Measurements from ENCODE around the gene CYFIP1. TPM values are rescaled to one million over a fixed set of nuclear protein-coding genes. Genes with fewer than 3 reads are reported as not detected.
A peak's percentile ranks its signal among the peaks of the same experiment; 100 is the strongest.
"Not testable (repeated sequence)": the region's sequence is repeated elsewhere in the genome, so short reads cannot be mapped to it uniquely, and the experiment has no call there.

The CYFIP1 gene
- polyA plus RNA-seq, 2 of the 4 experiments (the other 2 are of a cell fraction) = 68.2 to 69.4 TPM

- H3K27ac ChIP-seq = no peak overlapping the region
- ChIA-PET POLR2A (no interaction called here), CTCF (interaction anchor here (0.6 to 1.8 kb wide), 3 partner anchors 8 to 21 kb away, joined by 3 to 4 read pairs (median 4); no protein-coding TSS in a partner anchor)
- TF ChIP-seq POLR2AphosphoS2 (conservative IDR thresholded peaks at IDR 0.05; ENCODE audit: low read length) (no peak), CEBPB (IDR thresholded peaks at IDR 0.05) (no peak), HES2 (IDR thresholded peaks at IDR 0.05) (no peak), KDM5A (IDR thresholded peaks at IDR 0.05) (no peak), CHD4 (IDR thresholded peaks at IDR 0.05; ENCODE audit: borderline replicate concordance) (no peak), MAFK (IDR thresholded peaks at IDR 0.05; ENCODE audit: partially characterized antibody) (no peak), EHMT2 (IDR thresholded peaks at IDR 0.05; ENCODE audit: low read depth) (no peak), CBX2 (IDR thresholded peaks at IDR 0.05; ENCODE audit: borderline replicate concordance, low read depth) (no peak), CHD2 (IDR thresholded peaks at IDR 0.05; ENCODE audit: low read length, partially characterized antibody) (no peak), NFE2L2 (conservative IDR thresholded peaks at IDR 0.05; ENCODE audit: low read length) (no peak), JUN (IDR thresholded peaks at IDR 0.05) (no peak), RARB (CRISPR knock-in tag; IDR thresholded peaks at IDR 0.05) (no peak), FOXS1 (CRISPR knock-in tag; IDR thresholded peaks at IDR 0.05) (no peak), HOXA7 (CRISPR knock-in tag; IDR thresholded peaks at IDR 0.05) (no peak)
- TF ChIP-seq, protein P1, sequence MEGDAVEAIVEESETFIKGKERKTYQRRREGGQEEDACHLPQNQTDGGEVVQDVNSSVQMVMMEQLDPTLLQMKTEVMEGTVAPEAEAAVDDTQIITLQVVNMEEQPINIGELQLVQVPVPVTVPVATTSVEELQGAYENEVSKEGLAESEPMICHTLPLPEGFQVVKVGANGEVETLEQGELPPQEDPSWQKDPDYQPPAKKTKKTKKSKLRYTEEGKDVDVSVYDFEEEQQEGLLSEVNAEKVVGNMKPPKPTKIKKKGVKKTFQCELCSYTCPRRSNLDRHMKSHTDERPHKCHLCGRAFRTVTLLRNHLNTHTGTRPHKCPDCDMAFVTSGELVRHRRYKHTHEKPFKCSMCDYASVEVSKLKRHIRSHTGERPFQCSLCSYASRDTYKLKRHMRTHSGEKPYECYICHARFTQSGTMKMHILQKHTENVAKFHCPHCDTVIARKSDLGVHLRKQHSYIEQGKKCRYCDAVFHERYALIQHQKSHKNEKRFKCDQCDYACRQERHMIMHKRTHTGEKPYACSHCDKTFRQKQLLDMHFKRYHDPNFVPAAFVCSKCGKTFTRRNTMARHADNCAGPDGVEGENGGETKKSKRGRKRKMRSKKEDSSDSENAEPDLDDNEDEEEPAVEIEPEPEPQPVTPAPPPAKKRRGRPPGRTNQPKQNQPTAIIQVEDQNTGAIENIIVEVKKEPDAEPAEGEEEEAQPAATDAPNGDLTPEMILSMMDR (IDR thresholded peaks at IDR 0.05) = no peak
- TF ChIP-seq, protein P2, sequence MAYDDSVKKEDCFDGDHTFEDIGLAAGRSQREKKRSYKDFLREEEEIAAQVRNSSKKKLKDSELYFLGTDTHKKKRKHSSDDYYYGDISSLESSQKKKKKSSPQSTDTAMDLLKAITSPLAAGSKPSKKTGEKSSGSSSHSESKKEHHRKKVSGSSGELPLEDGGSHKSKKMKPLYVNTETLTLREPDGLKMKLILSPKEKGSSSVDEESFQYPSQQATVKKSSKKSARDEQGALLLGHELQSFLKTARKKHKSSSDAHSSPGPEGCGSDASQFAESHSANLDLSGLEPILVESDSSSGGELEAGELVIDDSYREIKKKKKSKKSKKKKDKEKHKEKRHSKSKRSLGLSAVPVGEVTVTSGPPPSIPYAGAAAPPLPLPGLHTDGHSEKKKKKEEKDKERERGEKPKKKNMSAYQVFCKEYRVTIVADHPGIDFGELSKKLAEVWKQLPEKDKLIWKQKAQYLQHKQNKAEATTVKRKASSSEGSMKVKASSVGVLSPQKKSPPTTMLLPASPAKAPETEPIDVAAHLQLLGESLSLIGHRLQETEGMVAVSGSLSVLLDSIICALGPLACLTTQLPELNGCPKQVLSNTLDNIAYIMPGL (CRISPR knock-in tag; IDR thresholded peaks at IDR 0.05; ENCODE audit: borderline replicate concordance) = no peak
- TF ChIP-seq, protein P3, sequence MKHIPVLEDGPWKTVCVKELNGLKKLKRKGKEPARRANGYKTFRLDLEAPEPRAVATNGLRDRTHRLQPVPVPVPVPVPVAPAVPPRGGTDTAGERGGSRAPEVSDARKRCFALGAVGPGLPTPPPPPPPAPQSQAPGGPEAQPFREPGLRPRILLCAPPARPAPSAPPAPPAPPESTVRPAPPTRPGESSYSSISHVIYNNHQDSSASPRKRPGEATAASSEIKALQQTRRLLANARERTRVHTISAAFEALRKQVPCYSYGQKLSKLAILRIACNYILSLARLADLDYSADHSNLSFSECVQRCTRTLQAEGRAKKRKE (CRISPR knock-in tag; IDR thresholded peaks at IDR 0.05; ENCODE audit: low read depth) = no peak
- ATAC-seq = peak in 1 of 2 experiments; percentile 32; a peak in 2 of 6 replicates
- 84% methylated on average over 3 of the region's 3 CpGs for WGBS (ENCODE audit: missing lambda C conversion rate)
- H3K9me3 ChIP-seq = no peaks in the 10 kb centered on the region
- no peak overlapping the region for H3K4me2 ChIP-seq
- no peak for FAIRE-seq
- no peak for DNase-seq (ENCODE audit: low read depth in 1 of 2, low spot score in 1 of 2)
- no peaks in the 10 kb centered on the region for H3K4me1 ChIP-seq
- no peak overlapping the region for H3K4me3 ChIP-seq
Observed at GRCh38 chr15:23014394-23015000, 34.3 kb upstream of the CYFIP1 start.

- Histone ChIP-seq H3K27ac (no peak overlapping the region), H3K4me2 (no peak overlapping the region), H3K9me3 (no peaks in the 10 kb centered on the region), H3K4me1 (no peaks in the 10 kb centered on the region), H3K4me3 (no peak overlapping the region)
- WGBS (ENCODE audit: missing lambda C conversion rate) = 91% methylated on average over 5 of the region's 5 CpGs
- DNase-seq (ENCODE audit: low read depth in 1 of 2, low spot score in 1 of 2) (no peak), FAIRE-seq (no peak), ATAC-seq (peak; percentile 41 to 59; a peak in 4 of 6 replicates)
- ChIA-PET CTCF (interaction anchor here (1.5 to 1.8 kb wide), 2 partner anchors 9 to 22 kb away, joined by 3 to 4 read pairs; no protein-coding TSS in a partner anchor), POLR2A (no interaction called here)
- TF ChIP-seq SMC3 (IDR thresholded peaks at IDR 0.05) (no peak), KDM5A (IDR thresholded peaks at IDR 0.05) (no peak)
Observed at GRCh38 chr15:23013681-23014080, 33.5 kb upstream of the CYFIP1 start.

- ATAC-seq; H3K4me2 ChIP-seq; H3K4me3 ChIP-seq; H3K27ac ChIP-seq; H3K9me3 ChIP-seq; FAIRE-seq; H3K4me1 ChIP-seq; POLR2A ChIA-PET; DNase-seq (ENCODE audit: low read depth in 1 of 2, low spot score in 1 of 2): not testable (repeated sequence)
- CTCF ChIA-PET = interaction anchor here (0.8 to 1.8 kb wide), 3 partner anchors 10 to 23 kb away, joined by 3 to 4 read pairs (median 3); no protein-coding TSS in a partner anchor
- 94% methylated on average over 9 of the region's 9 CpGs for WGBS (ENCODE audit: missing lambda C conversion rate)
Observed at GRCh38 chr15:23012616-23013015, 32.4 kb upstream of the CYFIP1 start.
